NCI-H1105 (cell line): ENCODE measurements around the gene SNX5.

Experiments used
- DNase-seq: peaks from one replicate; lab custom pipeline; 2025; lab: John Stamatoyannopoulos, UW

The SNX5 gene

DNA sequence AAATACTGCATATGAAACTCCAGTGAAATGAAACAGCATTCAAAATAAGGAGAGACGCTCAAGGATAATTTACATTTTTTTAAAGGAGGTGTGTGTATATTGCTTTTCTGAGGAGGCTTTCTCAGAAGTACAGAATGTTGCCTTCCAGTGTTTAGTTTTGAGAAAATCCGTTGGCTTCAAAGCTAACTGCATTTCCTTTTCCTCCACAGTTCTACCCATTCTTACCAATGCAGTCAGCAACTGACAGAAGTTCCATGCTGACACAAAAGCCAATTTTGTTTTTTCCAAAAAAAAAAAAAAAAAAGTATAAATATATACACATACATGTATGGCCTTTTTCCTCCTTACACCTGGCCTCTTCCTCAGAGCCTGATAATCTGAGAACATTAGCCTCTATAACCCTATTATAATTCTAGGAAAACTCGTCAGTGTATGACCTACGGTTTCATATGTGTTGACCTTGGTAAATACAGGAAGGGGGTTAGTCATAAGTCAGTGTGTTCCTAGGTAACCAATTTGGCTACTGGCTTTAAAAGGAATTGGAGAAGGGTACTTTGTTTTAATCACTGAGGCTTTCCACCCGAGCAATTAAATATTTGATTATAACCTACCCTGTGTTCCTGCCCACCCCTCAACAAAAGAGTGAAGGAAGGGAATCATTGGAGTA, 24.4 kb upstream of the SNX5 start:
- DNase-seq, result no peak

DNA sequence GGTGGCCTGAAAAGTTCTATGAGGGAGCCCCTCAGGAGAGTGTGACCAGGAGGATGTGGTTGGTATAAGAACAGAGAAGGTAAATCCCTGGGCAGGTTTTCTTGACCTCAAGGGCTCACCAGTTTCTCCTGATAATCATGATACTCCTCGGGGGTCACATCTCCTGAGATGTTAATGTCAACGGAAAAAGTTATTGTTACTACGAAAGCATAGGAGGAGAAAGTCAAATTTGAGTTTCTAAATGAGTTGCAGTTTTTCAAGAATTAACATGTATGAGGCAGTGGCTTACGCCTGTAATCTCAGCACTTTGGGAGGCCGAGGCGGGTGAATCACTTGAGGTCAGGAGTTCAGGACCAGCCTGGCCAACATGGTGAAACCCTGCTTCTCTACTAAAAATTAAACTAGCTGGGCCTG, 23.6 kb upstream of the SNX5 start:
- no peak for DNase-seq

DNA sequence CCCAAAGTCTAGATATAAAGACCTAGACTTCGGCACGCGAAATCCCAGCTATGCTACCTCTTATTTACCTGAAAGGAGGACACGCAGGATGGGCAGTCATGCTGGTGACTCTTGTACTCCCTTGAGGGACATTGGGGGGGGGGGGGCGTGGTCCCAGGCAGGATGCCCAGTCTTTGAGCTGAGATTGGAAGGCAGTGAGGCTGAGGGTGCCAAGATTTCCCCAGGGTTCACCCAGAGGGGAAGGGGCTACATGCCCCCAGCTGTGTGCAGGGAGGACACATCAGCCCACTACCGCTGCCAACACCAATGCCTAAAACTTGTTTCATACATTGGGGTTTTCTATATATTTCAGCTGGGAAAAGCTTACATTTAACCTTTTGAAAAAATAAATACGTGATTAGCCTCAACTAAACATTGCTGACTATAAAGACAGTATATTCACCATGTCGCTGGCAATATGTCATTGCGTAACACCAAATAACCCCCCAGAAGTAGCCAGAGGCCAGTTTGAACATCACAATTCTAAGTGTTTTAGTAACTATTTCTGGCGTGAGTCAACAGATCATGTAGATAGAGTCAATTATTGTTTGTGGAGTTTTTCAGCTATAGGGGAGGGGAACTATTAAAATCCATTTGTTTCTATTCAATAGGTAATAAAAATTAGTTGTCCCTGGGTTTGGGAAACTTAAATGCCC, 21.8 kb upstream of the SNX5 start:
- DNase-seq, result no peak

DNA sequence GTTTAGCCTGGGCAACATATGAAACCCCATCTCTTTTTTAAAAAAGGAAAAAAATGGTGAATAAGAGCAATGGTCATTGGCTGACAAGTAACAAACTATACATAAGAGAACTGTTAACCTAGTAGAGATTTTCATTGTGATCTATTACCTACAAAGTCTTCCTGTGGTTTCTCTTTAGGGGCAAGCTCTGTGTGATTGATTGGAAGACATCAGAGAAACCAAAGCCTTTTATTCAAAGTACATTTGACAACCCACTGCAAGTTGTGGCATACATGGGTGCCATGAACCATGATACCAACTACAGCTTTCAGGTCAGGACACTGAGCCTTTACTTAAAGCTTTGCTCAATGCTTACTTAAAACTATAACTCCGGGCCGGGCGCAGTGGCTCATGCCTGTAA, 19.4 kb upstream of the SNX5 start:
- no peak for DNase-seq

DNA sequence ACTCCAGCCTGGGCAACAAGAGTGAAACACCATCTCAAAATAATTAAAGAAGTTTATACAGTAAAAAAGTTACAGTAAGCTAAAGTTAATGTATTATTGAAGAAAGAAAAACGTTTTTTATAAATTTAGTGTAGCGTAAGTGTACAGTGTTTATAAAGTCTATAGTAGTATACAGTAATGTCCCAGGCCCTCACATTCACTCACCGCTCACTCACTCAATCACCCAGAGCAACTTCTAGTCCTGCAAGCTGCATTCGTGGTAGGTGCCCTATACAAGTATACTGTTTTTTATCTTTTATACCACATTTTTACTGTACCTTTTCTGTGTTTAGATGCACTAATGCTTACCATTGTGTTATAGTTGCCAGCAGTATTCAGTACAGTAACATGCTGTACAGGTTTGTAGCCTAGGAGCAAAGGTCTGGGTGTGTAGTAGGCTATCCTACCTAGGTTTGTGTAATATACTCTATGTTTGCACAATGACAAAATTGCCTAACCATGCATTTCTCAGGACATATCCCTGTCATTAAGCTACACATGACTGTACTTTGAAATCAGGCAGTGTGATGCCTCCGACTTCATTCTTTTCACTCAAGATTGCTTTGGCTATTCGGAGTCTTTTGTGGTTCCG, 16.9 kb upstream of the SNX5 start:
- no peak for DNase-seq

DNA sequence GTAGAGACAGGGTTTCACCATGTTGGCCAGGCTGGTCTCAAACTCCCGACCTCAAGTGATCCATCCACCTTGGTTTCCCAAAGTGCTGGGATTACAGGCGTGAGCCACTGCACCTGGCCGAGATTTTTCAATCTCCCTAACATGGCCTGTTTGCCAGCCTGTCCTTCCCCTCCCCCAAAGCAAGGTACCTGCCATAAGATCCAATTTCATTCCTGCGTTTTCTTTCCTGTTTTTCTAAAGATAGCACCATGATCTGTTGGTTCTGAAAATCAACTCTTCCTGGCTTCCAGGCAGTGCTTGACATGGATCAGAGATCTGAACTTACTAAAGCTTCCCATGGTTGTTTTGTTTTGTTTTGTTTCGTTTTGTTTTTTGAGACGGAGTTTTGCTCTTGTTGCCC, 7.7 kb upstream of the SNX5 start:
- no peak for DNase-seq

DNA sequence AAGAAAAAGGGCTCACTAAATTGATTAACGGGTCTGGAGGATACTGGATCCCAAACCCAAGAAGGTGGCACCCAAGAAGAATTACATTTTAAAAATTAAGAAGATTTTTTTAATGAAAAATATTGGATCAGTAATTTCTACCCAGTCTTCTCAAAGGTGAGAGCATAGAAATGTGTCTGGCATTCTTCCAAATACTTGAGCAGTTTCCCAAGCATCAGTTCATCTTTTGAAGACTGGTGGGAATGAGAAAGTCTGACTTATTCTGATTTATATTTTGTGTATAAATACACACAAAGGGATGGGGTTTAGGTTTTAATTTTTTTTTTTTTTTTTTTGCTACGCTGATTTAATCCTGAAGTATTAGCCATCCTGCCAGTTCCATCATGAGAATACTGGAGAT, 3.5 kb upstream of the SNX5 start:
- no peak for DNase-seq

DNA sequence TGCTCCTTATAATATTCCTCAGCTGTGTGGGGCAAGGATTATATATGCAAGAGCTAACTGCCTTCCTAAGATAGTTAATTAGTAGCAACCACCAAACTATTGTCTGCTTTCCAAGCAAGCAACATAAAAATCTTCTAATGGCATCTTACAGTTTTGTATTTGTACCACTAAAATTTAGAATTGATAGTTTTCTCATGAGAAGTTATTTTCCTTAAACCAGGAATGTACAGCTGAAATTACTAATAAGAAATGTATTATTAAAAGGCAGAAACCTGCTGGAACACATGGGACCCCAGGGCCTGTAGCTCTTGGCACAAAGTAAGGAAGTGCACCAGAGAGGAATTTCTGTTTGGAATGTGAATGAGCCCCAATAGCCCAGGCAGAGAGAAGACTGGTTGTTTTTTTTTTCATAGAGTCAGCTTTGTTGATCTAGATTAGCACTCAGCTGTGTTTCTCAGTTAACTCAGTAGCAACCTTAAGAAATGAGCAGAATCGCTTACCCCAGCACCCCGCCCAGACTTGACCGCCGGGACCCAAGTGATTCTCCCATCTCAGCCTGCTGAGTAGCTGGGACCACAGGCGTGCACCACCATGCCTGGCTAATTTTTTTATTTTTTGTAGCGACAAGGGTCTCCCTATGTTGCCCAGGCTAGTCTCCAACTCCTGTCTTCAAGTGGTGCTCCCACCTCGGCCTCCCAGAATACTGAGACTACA, 2.9 kb upstream of the SNX5 start:
- DNase-seq, result no peak

DNA sequence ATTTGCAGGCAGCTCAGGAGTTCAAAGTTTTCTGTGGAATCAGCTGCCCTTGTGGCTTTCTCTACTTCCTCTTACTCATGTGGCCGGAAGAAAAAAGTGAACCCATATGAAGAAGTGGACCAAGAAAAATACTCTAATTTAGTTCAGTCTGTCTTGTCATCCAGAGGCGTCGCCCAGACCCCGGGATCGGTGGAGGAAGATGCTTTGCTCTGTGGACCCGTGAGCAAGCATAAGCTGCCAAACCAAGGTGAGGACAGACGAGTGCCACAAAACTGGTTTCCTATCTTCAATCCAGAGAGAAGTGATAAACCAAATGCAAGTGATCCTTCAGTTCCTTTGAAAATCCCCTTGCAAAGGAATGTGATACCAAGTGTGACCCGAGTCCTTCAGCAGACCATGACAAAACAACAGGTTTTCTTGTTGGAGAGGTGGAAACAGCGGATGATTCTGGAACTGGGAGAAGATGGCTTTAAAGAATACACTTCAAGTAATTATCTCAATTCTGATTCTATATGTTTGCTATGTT, 1.4 kb upstream of the SNX5 start:
- no peak for DNase-seq

DNA sequence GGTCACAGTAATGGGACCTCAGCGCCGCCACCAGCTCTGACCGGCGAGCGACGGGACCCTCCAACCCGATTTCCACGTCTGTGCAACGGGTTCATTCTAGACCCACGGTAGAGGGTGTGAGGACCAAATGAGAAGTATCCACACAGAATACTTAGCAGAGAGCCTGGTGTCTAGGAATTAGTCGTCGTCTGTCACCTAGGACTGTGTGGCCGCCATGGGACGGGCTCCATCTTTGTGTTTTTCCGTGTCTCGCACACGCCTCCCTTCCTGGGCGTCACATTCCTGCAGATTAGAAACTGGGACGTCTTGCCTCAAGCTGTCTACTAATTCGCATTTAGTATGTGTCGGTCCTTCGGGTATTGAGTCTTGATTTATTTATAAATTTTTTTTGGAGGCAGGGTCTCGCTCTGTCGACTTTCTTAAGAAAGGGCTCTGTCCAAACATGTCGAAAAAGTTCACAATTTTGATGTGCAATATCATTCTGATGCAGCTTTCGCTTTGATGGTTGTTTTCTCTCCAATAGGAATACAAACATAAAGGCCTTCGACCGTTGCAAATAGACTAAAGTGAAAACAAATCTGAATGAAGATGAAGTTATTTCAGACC, 787 bp upstream of the SNX5 start:
- DNase-seq, result no peak

DNA sequence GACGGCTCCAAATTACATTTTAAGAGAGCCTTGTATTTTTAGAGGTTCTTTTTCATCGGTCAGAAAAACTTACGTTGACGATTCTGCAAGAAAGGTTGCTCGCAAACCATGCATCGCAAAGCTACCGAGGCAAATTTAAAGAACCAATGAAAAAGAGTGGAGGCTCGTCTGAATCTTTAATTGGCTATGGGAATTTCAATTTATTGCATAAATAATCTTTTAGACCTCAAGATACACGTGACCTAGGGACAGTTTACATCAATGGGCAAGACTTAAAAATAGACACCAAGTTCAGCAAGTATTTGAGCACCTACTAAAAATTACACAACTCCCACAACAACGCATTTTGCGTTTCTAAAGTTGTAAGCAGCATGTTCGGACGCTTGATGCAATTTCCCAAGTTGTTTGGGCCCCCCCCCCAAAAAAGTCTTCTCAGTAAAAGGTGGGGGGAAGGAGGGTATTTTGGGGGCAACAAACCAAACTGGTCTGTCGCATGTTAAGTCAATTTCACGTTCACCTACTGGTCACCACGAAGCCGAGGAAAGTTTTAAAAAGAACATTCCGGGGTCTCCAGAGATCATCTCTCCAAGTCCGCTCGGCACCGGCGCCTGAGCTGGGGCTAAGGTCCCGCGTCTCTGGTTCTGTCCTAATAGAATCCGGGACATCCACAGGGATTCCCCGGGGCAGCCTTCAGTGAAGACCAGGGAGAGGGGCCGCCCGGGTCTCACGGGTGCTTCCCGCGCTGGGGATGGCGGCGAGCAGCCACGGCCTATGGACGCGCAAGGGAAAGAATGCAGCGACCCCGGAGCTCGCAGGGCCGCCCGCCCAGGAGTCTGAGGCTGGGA, 851 bp downstream of the SNX5 start:
- DNase-seq, result peak; percentile 24

DNA sequence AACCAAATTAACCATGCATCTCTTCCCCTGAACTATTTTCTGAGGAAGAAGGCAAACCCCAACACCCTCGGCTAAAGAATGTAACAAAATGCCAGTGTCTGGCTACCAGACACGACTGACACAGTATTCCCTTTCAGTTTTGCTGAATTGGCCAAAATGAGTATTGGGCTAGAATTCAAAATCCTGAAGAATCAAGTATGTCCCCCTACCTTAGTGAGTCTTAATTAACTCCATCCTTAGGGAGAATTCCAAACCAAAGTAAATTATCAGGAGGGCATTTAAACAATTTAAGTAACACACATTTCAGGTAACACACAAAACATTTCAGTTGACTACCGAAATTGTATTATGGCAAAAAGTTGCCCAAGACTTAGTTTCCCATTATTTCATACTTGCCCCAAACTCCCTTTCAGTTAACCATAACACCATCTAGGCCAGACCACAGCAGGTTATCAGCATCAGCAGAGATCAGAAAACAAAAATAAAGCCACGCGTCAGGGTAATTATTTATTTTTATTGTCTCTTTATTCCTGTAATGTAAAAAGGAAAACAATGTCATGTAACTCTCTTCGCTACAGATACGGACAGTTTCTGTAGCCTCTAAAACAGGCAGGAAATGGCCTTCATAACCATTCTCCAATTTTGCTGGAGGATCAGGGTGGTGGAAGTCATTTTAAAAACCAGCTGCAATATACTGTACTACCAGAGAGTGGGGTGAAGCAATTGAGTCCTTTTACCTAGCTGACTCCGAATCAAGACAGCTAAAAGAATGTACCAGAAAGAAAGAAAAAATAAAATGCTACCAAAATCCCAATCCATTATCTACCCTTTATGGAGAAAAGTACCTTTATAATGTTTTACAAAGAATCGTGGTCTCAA, 1.9 kb downstream of the SNX5 start:
- no peak for DNase-seq

DNA sequence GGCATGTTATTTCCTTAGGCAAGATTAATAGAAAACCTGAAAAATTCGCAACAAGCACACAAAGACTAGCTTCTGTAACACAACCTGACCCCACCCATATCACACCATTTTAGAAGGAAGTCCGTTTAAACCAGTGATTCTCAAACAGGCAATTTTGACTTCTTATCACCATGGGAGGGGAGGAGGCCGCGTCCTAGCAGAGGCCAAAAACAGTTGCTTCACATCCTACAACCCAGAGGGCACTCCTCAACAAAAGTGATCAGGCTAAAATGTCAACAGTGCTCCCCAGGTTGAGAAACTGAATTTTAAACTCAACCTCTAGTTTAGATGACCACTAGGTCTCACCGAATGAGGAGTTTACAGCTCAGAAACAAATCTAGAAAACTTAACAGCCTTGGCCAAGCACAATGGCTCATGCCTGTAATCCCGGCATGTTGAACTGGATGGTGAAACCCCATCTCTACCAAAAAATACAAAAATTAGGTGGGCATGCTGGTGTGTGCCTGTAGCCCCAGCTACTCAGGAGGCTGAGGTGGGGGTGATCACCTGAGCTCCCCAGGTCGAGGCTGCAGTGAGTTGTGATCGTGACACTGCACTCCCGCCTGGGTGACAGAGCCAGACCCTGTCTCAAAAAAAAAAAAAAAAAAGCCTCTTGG, 3.4 kb downstream of the SNX5 start:
- DNase-seq, result no peak

DNA sequence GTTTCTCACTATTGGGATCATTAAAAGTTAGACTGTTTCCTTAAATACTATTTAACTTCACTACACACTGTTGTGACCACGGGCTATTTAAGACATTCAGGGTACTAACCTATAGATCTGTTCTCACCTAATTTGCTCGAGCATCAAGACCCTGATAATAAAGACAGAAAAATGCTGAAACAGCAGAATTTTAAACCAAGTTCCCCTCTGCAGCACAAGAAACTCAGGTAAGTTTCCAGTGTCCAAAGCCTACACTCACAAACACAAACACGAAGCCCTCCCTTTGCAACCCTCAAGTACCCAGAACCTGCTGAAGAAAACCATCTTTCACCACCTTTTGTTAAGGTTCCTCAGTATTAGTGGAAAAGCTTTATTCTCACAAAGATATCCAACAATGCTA, 4.0 kb downstream of the SNX5 start:
- no peak for DNase-seq

DNA sequence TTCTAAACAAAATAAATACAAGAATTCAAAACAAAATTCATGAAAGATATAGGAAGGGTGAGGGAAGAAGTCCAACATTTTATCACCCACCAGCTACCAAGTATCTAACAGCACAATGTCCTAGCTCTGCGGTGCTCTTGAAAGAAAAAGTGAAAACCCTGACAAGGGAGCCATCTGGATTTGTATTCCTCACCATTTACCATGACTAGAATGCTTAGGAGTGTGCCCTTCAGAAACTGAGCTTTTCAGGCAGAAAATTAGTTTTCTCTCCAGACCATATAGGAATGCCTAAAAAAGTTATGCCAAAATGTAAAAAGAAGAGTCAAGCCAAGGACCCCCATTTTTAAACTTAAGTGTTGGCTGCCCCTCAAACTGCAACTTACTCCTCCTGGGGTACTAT, 4.5 kb downstream of the SNX5 start:
- no peak for DNase-seq

DNA sequence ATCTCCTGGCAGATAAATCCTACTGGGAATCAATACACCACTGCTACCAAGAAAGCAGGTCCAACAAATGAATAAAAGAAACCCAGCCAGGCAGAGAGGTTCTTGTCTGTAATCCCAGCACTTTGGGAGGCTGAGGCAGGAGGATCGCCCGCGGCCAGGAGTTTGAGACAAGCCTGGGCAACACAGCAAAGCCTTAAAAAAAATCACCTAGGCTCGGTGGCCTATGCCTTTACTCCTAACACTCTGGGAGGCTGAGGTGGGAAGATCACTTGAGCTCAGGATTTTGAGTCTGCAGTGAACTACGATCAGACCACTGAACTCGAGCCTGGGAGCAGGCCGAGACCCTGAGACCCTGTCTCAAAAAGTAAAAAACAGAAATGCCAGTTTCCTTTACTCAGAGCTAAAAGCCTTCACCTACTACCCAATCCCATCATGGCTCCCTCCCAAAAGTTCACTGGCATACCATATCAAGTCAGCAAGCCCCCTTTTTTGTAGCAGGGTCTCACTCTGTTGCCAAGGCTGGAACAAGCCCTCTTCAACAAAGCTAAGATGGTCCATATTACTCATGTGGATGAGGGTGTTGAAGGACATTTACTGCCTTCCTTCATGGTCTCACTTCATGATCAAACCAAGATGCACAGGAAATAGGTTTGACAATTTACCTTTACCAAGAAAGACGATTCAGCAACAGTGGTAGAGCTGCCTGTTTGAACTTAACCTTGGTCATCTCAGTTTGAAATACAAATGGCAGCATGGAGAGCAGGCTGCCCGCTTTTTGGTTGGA, 5.3 kb downstream of the SNX5 start:
- no peak for DNase-seq

DNA sequence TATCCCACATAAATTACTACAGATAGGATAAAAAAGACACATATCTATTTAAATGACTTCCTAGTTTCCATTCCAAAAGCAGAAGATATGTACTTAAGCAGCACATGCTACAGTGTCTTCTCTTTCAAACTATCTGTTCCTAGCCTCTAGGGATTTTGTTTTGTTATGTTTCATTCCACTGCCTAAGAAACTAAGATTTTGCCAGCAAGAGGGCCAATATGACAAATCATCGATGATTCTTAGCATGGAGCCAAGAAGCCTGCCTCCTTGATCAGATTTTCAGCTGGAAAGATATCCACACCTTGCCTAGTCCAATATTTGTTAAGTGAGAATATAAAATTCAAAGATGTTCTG, 7.0 kb downstream of the SNX5 start:
- DNase-seq, result no peak

DNA sequence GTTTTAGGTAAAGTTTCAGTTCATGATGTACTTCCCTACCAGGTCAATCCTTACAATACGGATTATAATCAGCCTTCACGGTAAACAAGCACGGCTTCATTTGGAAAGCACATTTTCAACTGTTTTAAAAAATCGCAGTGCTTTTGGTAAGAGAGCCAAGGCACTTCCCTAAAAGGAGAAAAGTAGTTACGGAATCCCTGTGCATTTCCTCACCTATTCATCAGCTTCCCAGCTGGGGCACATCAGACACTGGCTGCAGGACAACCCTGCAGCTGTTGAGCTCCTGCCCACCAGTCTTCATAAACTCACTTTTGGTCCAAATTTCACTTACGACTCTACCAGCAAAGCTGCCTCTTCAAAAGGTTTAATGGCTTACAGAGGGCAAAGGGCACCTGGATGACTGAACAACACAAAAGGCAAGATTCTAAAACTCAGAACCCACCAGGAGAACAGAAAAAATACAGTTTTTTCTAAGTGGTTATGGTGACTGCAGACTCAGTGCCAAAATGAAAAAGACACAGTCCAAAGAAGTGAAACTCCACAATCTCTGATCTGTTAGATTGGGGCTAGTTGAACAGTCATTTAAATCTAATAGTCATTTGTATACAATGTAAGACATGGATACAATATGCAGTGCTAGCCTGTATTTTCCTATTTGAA, 7.5 kb downstream of the SNX5 start:
- no peak for DNase-seq
